HG02642 (cell line): ENCODE data around the gene IFRD2.
A peak's percentile ranks its signal among the peaks of the same experiment; 100 is the strongest.
"Not testable (repeated sequence)": the region's sequence is repeated elsewhere in the genome, so short reads cannot be mapped to it uniquely, and the experiment has no call there.

Experiments used
- ATAC-seq: cut with Tn5 transposase; IDR thresholded peaks from one replicate; pipeline ENCODE4 v1.9.1; 2021; ENCODE audit warnings: mild to moderate bottlenecking; ENCODE audit not compliant: unreplicated experiment, poor library complexity

Gene IFRD2

DNA sequence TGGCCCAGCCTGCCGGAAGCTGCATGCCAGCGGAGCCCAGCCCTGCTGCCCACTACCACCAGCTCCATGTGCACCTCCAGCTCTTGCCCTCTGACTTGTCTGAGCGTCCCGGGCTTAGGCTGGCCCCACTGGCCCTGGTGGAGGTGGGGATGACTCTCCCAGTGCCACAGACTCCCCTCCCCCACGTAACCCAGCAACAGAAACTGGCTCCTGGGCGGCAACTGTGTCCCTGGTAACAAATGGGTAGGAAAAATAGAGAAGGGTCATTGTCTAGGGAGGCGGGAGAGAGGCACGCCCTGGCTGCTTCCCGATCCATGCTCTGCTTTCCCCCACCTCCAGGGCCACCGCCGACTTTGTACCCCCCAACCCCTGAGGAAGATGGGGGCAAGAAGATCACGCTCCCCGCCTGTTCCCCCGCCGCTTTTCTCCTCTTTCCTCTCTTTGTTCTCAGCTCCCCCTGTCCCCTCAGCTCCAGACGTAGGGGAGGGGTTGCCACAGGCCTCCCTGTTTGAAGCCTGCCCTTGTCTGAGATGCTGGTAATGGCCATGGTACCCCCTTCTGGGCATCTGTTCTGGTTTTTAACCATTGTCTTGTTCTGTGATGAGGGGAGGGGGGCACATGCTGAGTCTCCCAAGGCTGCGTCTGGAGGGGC lies 34.1 kb downstream of the IFRD2 start:
- ATAC-seq, result no peak

DNA sequence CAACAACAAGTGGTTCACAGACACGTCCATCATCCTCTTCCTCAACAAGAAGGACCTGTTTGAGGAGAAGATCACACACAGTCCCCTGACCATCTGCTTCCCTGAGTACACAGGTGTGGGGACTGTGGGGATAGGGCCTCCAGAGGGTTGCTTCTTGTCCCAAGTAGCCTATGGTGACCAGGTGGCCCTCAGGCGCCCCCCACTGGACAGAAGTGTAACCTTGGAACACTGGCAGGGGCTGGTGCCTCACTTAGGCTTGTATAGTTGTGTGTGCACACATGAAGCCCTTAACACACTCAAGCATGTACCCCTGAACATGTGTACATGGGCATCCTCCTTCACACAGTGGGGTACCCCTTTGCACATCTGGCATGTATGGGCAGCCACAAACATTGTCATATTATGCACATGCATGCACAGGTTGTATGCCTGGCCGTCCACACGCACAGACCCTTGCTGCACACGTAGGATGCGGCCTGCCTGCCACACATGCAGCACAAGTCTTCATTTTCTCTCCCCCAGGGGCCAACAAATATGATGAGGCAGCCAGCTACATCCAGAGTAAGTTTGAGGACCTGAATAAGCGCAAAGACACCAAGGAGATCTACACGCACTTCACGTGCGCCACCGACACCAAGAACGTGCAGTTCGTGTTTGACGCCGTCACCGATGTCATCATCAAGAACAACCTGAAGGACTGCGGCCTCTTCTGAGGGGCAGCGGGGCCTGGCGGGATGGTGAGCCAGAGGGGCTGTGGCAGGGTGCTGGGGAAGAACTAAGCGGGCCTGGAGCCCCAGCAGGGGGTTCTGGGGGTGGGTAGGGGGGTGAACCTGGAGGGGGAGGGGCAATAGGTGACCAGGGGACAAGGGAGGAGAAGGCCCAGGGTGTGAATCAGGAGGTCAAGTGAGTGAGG lies 35.0 kb downstream of the IFRD2 start:
- no peak for ATAC-seq

DNA sequence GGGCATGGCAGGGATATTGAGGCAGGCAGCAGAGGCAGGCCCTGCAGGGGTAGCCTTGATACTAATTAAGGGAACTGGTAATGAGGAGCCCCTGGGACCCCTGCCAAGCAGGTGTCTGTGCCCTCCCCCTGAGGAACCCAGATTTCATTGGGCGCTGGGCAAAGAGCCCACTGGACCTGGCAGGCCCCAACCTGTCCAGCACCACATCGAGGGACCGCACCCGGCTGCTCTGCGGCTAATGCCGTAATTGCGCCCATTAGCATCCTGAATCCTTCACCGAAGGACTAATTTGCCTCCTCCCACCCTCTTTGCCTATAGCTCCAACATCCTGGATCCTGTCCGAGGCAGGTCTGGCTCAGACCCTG lies 37.0 kb downstream of the IFRD2 start:
- ATAC-seq, result no peak

DNA sequence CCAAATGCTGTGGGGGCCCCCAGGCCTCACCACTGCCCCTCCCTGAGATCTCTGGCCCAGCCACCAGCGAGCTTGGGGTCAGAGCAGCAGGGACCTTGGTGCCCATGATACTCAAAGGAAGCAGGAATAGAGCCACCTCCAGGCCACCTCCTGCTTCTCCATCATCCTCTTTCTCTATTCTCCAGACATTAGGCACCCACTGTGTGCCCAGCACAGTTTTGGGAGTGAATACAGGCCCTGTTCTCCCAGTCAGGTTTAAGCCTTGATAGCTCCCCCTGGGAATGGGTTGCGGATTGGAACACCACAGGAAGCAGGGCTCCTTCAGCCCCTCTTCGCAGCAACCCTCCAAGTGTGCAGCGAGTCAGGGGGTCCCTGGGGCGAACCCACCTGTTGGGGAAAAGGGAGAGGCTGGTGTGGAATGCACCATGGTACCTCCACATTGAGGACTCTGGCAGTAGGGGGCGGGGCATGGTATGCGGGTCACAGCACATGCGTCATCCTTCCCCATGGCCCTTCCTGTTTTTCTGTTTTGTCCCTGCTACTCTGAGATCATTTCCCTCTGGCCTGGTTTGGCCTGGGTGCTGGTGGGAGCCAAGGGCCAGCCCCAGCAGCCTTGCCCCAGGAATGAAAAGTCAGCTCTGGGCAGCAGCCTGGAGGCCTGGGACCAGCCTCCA lies 37.5 kb downstream of the IFRD2 start:
- ATAC-seq, result no peak

DNA sequence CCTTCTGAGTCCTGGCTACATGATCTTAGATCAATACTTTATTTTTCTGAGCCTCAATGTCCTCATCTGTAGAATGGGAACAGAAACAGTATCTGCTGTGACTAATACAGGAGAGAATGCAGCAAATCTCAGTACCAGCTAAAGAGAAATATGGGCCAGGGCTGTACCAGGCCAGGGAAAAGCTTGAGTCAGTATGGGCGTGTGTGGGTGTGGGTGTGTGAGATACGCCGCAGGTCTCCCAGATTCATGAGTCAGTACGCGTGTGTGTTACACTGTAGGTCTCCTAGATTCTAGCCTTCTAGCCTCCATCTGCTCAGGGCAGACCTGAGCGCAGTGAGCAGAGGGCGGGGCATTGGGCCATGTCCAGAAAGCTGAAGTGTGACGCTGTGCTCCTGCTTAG lies 41.0 kb downstream of the IFRD2 start:
- ATAC-seq, result no peak

DNA sequence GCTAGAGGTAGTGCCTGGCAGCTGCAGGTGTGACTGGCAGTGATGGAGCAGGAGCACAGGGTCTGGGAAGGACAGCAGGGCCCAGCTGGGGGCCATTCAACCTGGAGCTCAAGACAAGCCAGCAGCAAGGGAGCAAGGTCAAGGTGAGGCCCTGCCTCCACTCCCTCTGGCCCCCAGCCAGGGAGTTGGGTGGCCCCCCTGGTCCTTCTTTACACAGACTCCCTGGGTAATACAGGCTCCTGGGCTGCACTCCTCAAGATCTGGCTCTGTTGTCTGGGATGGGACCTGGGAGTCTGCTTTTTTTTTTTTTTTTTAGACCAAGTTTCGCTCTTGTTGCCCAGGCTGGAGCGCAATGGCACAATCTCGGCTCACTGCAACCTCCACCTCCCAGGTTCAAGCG lies 41.7 kb downstream of the IFRD2 start:
- ATAC-seq, result no peak

DNA sequence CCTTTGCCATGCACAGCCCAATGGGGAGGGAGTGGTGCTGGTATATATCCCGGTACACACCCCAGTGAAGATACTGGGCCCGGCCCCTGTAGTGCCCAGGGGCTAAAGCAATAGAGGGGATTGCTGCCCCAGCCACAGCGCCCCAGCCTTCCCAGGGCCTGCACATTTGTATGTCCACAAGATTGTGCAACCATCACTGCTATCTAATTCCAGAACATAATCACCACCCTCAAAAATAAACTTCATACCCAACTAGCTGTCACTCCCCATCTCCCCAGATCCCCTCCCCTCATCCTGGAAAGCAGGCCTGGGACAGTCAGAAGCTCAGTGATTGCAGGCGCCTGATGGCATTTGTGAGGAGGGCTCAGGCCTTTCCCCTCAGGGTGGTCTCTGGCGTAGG lies 42.8 kb downstream of the IFRD2 start:
- no peak for ATAC-seq

DNA sequence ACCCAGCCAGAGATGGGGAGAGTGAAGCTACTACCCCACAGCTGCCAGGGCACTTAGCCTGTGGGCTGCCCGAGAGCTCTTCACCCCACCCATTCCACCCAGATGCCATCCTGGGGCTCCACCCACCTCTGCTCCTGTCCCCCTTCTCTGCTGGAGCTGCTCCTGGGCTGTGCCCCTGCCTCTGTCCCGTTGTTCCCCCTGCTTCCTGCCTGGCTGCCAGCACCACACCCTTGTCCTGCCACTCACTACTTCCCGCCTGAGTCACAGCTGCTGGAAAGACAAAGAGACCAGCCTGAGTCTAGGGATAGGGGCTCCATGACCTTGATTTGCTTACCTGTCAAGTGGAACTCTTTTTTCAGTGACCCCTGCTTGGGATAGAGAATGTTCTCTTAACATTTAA lies 43.8 kb downstream of the IFRD2 start:
- ATAC-seq, result no peak

DNA sequence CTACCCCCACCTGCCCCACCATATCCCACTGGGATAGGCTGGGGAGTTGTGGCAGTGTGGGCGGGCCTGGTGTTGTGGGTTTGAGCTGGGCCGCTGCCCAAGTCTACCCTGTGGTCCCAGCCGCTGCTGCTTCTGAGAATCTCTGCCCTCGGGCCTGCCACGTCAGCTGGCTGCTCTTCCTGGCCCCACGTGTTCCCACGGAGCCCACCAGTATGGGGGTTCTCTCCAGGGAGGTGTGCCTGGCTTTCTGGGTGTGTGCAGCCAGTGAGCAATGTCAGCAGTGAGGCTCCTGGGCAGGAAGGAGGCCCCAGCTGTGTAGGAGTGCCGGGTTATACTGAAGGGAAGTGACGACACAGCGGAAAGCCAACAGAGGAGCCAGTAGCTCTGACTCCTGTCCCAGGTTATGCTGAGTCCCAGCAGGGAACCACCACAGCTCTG lies 45.7 kb downstream of the IFRD2 start:
- peak; percentile 52 for ATAC-seq

DNA sequence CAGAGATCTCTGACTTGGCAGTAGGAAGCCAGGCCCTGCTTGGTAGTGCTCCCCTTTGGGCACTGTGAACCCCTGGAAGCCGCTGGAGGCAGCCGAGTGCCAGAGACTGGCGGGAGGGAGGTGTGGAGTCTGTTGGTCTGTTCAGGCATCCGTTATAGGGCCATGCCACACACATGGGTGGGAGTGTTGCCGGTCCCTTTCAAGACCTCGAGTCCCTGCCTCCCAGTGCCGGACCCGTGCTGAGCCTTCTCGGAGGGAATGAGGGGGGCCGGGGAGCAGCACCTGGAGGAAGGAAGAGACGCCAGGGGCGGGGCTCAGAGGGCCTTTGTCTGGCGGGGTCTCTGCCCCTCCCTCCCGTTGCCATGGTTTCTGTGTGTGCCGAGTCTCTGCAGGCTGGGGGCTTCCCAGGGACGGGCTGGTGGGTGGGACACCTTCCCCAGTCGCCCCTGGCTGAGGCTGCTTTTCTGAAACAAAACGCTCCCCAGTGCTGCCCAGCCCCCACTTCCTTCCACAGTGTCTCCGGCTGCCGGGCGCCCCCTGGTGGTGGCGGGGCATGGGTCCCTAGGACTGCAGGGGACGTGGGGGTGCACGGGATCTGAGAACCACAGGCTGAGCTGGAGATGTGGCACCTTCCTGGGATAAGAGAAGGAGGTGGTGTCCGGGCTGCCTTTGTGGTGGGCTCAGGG lies 46.3 kb downstream of the IFRD2 start:
- peak; percentile 72 for ATAC-seq

DNA sequence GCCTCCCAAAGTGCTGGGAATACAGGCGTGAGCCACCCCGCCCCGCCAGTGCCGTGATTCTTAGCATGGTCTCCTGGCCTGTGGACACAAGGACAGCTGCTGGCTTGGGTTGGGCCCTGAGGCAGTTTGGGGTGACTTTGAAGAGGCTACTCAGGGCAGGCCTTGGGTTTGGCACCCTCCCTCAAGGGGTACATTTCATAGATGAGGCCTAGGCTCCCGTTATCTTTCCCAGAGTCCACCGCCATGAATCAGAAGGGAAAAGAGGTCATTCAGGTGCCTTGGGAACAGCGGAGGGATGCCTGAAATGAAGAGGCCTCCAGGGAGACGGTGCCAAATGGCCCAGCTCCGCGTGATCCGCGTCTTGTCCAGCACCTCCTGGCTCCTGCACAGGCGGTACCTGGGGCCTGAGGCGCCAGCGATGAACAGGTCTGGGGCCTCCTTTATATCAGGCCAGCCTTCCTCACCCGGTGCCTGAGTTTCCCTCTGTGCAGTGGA lies 46.9 kb downstream of the IFRD2 start:
- no peak for ATAC-seq

DNA sequence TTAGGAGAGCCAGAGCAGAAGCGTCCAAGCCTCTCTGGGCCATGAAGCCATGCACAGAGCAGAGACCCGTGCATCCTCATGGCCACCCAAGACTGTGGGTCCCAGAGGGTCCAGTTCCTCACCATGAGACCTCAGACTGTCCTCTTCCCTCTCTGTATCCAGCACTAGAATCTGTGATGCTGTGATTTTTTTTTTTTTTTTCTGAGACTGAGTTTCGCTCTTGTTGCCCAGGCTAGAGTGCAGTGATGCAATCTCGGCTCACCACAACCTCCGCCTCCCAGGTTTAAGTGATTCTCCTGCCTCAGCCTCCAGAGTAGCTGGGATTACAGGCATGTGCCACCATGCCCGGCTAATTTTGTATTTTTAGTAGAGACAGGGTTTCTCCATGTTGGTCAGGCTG lies 47.4 kb downstream of the IFRD2 start:
- ATAC-seq, result not testable (repeated sequence)

DNA sequence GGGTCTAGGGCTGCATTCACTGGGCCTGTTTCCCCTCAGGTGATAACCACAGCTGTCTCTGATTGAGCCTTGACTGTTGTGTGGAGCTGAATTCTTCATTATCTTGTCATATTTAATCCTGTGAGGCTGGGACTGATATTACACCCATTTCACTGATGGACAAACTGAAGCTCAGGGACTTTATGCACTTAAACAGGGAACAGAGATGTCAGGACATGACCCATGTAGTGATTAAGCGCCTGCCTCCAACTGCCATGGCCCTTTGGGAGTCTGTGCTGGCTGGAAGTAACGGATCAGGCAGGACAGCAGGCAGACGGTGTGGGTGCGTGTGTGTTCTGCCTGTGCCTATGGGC lies 48.7 kb downstream of the IFRD2 start:
- no peak for ATAC-seq

DNA sequence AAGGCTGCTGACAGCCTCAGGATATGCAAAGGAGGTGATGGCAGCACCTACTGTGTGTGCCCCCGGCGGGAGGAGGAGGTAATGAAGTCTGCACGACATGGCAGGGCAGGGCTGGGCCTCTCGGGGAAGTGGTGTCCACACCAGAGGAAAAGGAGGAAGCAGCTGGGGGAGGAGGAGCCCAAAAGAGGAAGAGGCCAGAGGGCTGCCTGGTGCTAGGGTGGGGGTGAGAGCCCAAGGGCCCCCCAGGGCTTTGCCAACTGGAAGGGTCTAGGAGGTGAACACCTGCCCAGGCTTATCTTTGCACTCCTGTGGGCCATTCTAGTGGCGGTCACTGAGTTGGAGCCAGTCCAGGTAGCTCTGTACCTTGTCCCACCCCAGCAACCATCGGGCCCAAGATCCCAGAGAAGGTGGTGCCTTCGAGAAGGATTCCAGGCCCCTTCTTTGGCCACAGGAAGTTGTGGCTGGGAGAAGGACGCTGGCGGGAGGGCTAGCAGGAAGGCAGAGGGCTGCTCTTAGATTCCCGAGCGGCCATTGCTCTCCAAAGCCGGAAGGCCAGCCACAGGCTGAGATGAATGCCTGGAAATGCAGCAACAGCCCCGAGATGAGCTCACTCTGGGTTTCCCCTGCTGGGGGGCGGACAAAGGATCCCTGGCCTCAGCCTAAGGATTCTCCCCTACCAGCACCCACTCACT lies 49.2 kb downstream of the IFRD2 start:
- ATAC-seq, result no peak

DNA sequence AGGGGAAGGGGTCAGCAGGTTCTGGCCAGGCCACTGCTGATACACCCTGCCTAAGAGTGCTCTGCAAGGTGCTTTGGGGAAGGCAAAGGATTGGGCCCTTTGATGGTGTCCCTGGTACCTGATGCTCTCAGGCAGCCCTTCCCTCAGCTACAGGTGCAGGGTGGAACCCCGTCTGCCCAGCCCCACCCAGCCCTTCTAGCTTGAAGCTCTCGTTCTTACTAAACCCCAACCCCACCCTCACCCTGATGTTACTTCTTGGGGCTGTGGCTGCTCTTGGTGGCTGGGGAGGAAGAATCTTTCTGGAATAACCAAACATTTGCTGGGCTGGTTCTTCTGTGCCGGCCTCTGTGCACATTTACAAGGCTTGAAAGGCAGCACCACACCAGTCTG lies 49.9 kb downstream of the IFRD2 start:
- ATAC-seq, result no peak

DNA sequence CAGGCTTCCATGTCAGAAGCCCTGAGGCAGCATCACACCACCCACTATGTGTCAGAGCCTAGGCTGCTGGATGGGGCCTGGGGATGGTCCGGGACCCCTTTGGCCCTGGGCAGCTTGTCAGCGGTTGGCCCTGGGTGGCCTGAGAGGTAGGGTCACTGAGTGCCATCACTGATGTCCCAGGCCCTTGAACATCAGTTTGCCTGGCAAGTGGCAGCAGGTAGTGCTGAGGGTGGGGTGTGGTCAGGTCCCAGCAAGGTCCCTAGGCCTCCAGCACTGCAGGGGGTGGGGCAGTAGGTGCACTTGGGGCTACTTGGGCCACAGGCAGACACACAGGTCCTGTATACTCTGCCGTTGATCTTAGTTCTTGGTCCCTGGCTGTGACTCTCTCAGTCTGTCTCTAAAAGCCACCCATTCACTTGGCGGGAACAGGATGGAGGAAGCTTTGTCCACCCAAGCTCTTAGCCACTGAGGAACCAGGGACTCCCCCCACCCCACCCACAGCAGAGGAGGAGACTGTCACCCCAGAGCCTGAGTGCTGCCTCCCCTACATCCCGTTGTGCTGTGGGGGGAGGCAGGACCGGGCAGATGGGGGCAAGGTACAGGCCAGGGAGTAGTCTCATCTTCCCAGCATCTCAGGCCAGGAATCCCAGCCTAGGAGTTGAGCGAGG lies 50.4 kb downstream of the IFRD2 start:
- no peak for ATAC-seq

DNA sequence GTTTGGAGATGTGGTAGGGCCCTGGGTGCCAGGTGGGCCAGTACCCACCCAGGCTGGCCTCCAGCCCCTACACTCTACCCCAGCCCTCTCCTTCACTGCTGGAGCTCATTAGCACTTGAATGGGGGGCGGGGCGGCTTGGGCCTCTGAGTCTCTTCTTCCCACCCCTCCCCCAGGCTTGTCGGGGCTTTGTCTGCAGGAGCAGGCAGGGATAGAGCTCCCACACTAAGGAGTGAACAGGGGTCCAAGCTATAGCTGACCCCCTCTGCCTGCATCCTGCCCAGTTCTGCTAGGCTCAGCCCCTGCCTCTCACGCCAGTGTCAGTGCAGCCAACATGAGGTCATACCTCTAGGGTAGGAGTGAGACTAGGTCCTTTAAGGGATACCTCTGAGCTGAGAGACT lies 51.1 kb downstream of the IFRD2 start:
- no peak for ATAC-seq

DNA sequence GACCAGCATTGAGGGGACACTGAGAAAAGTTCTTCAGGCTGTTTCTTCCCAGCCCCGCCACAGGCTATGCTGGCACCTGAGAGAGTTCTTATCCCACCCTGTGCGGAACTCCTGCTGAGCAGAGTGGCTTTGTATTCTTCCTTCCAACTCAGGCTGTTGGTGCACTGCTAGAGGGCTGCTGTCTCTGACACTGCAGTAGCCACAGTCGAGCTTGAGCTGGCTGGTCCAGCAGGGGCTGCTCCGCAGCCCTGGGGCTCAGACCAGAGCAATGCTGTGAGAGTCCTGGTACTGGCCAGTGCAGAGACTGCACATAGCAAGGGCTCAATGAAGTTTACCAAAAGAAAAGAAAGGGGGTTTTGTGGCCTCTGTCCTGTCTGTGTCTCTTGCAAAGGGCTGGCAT lies 52.6 kb downstream of the IFRD2 start:
- no peak for ATAC-seq

DNA sequence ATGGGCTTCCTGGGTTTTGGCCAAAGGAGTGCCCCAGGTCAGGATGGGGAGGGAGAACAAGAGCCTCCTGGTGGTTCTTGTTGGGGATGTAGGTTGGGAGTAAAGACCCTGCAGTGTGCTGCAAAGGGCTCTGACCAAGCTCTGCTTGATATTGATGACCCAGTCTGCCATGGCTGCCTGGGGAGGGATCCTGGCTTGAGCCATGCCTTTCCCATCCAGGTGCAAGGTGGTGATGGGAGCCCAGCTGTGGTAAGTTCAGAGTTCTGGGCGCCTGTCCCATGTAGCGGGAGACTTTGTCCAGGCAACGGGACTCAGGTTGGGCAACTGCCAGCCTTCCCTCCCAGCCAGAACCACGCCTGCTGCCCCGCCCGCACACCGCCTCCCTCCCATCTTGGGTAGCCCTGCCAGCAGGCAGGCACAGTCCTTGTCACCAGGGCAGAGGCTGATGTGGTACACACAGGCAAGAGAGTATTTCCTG lies 53.6 kb downstream of the IFRD2 start:
- no peak for ATAC-seq
